Peyer's patch (tissue), 4 donors: ENCODE data around the gene SOX5.

ENCODE experiments used
- POLR2A ChIP-seq, 2 donors: fragments of 450-650 bp; IDR thresholded peaks; one replicate each; pipeline ENCODE4 v1.5.1; 2017; ENCODE audit warnings: antibody characterized with exemption in 2 of 2, mild to moderate bottlenecking in 2 of 2, moderate library complexity in 2 of 2
- TF ChIP-seq, protein P1 (sequence below), 6 experiments: fragments of 450-650 bp in 4 of 6; fragments of 200-600 bp in 2 of 6; sonication (generic) in 1 of 6; IDR thresholded peaks; one replicate each; pipeline ENCODE4 v1.5.1; 2017 to 2019; ENCODE audit warnings: antibody characterized with exemption in 6 of 6, mild to moderate bottlenecking in 3 of 6, moderate library complexity in 1 of 6

DNA sequence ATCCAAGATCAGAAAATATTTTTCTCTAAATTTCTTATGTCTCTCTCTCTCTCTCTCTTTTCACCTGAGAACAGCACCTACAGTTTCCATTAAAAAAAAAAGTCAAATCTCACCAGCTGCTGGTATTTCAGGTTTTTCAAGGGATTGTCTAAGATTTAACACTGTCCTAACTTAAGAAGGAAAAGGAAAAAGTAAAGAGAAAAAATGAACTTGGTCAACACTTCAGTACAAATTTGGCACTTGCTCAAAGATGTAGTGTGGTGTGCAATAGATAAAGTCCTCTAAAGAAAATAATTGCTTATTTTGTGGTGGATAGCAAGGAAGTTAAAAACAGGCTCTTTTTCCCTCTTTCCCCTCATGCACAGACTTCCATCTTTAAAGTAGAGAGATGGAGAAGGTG lies 416.2 kb downstream of the SOX5 start:
- TF ChIP-seq, protein P1, sequence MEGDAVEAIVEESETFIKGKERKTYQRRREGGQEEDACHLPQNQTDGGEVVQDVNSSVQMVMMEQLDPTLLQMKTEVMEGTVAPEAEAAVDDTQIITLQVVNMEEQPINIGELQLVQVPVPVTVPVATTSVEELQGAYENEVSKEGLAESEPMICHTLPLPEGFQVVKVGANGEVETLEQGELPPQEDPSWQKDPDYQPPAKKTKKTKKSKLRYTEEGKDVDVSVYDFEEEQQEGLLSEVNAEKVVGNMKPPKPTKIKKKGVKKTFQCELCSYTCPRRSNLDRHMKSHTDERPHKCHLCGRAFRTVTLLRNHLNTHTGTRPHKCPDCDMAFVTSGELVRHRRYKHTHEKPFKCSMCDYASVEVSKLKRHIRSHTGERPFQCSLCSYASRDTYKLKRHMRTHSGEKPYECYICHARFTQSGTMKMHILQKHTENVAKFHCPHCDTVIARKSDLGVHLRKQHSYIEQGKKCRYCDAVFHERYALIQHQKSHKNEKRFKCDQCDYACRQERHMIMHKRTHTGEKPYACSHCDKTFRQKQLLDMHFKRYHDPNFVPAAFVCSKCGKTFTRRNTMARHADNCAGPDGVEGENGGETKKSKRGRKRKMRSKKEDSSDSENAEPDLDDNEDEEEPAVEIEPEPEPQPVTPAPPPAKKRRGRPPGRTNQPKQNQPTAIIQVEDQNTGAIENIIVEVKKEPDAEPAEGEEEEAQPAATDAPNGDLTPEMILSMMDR (IDR thresholded peaks at IDR 0.05) = no peak
- no peak for TF ChIP-seq POLR2A (IDR thresholded peaks at IDR 0.05)
